K562 (cell line): ENCODE measurements around the gene ALPK1. TPM values are rescaled to one million over a fixed set of nuclear protein-coding genes. Genes with fewer than 3 reads are reported as not detected.
"Not testable (repeated sequence)": the region's sequence is repeated elsewhere in the genome, so short reads cannot be mapped to it uniquely, and the experiment has no call there.

Source experiments
- ATAC-seq: fragments of 200-7000 bp; cut with Tn5 transposase; 3 replicates; pipeline ENCODE4 v1.9.1; 2020; ENCODE audit warnings: moderate library complexity
- BruUV-seq: library from RNA; stranded (reverse); fragments of 400-500 nt; replicated peaks from 2 replicates; lab custom pipeline; 2021; lab: Mats Ljungman, UMichigan
- CTCF ChIA-PET: fragments of 300-600 bp; formaldehyde crosslinking; extraction: SDS; loops from one replicate; lab custom pipeline; 2021; ENCODE audit warnings: low intra/inter-chr PET ratio; lab: Yijun Ruan, JAX
- POLR2A ChIA-PET: fragments of 300-600, 350-650 bp; sonication (Branson Sonifier 250); formaldehyde crosslinking; extraction: SDS; loops from one replicate; lab custom pipeline; 2021; ENCODE audit warnings: antibody characterized with exemption, inconsistent platforms; lab: Yijun Ruan, JAX
- DNase-seq, 4 experiments: peaks; one replicate each; pipeline versions ENCODE4 v3.0.0 to v3.0.0-alpha.2; 2011 to 2018; ENCODE audit warnings: low spot score in 3 of 4, mixed read lengths in 3 of 4; ENCODE audit errors: extremely low read depth in 1 of 4
- FAIRE-seq: peaks from 2 replicates; lab custom pipeline; 2011; peaks lifted over from hg19 to GRCh38; lab: Jason Lieb, UNC
- H2AFZ ChIP-seq: 2 replicates; pipeline ENCODE4 v1.6.0; 2011; ENCODE audit warnings: low read depth, low read length, control low read depth, inconsistent platforms
- H3K27ac ChIP-seq: fragments of 200-600 bp; 3 replicates; pipeline ENCODE4 v1.8.0; 2011; ENCODE audit warnings: low read depth, mild to moderate bottlenecking, control low read depth, inconsistent platforms, low read length, moderate library complexity, mixed read lengths; ENCODE audit errors: extremely low read depth
- H3K27me3 ChIP-seq, 2 experiments: fragments of 300-600 bp in 1 of 2; 2 replicates in 1 of 2; 3 replicates in 1 of 2; pipeline versions ENCODE4 v1.6.0 to v1.8.0; 2011; ENCODE audit warnings: inconsistent platforms in 2 of 2, low read length in 2 of 2, mild to moderate bottlenecking in 1 of 2, mixed read lengths in 1 of 2, moderate library complexity in 1 of 2; ENCODE audit not compliant: control insufficient read depth in 2 of 2, insufficient read depth in 2 of 2
- H3K36me3 ChIP-seq: fragments of 300-600 bp; 3 replicates; pipeline ENCODE4 v1.8.0; 2011; ENCODE audit warnings: mild to moderate bottlenecking, low read length, inconsistent platforms; ENCODE audit not compliant: control insufficient read depth, insufficient read depth
- H3K4me1 ChIP-seq, 2 experiments: fragments of 200-600 bp in 1 of 2; replicated peaks in 1 of 2; 2 replicates in 1 of 2; 3 replicates in 1 of 2; pipeline versions ENCODE4 v1.5.1 to v1.8.0; 2011; ENCODE audit warnings: inconsistent platforms in 2 of 2, low read length in 2 of 2, mild to moderate bottlenecking in 1 of 2, mixed read lengths in 1 of 2, moderate library complexity in 1 of 2; ENCODE audit not compliant: control insufficient read depth in 2 of 2, insufficient read depth in 2 of 2
- H3K4me2 ChIP-seq: 2 replicates; pipeline ENCODE4 v1.6.1; 2011; ENCODE audit warnings: low read length, control low read depth, inconsistent platforms, mixed read lengths; ENCODE audit not compliant: insufficient read depth
- H3K4me3 ChIP-seq: fragments of 200-600 bp; sonication (generic), shearing (Covaris generic); 2 replicates; pipeline ENCODE4 v1.5.1; 2016; ENCODE audit warnings: control low read depth, inconsistent platforms
- H3K79me2 ChIP-seq: fragments of 200-600 bp; 3 replicates; pipeline ENCODE4 v1.8.0; 2011; ENCODE audit warnings: low read length, inconsistent platforms; ENCODE audit not compliant: control insufficient read depth, insufficient read depth
- H3K9ac ChIP-seq, 2 experiments: 2 replicates each; pipeline versions ENCODE4 v1.6.0 to v1.6.1; 2011; ENCODE audit warnings: low read depth in 2 of 2, low read length in 2 of 2, control low read depth in 1 of 2, inconsistent platforms in 1 of 2, mild to moderate bottlenecking in 1 of 2, mixed read lengths in 1 of 2; ENCODE audit not compliant: insufficient read depth in 1 of 2
- H3K9me1 ChIP-seq: one replicate; pipeline ENCODE4 v1.6.0; 2011; ENCODE audit warnings: inconsistent platforms, mild to moderate bottlenecking, low read length, moderate library complexity; ENCODE audit not compliant: control insufficient read depth, insufficient read depth
- H3K9me3 ChIP-seq: replicated peaks from 2 replicates; pipeline ENCODE4 v1.5.1; 2011; ENCODE audit warnings: low read depth, low read length, inconsistent platforms; ENCODE audit not compliant: control insufficient read depth, insufficient read depth
- H4K20me1 ChIP-seq: replicated peaks from 2 replicates; pipeline ENCODE4 v1.6.1; 2011; ENCODE audit warnings: low read length, inconsistent platforms, mixed read lengths; ENCODE audit not compliant: control insufficient read depth, insufficient read depth
- MAFK ChIP-seq: IDR thresholded peaks from 2 replicates; pipeline ENCODE4 v1.6.1; 2011; ENCODE audit warnings: low read length, improper control_type of control experiment
- MCM7 ChIP-seq, 2 experiments: fragments of 450-650 bp; IDR thresholded peaks; 2 replicates each; pipeline ENCODE4 v1.6.1; 2016 to 2018
- RFX1 ChIP-seq: fragments of 450-650 bp; IDR thresholded peaks from 2 replicates; pipeline ENCODE4 v1.6.1; 2016; ENCODE audit warnings: mild to moderate bottlenecking, moderate library complexity
- WGBS: fragments of 100-300 bp; shearing (Covaris generic); methylation state at CpG from one replicate; pipeline ENCODE4 v1.1.6; 2016; ENCODE audit warnings: low coverage, mixed read lengths; ENCODE audit not compliant: insufficient coverage; ENCODE audit errors: missing lambda C conversion rate; 5-methylcytosine and 5-hydroxymethylcytosine counted together
- in situ Hi-C: fragments of 300-500 bp; cut with MboI; formaldehyde crosslinking; loops from 4 replicates; pipeline ENCODE4 v1.15.0; 2018; ENCODE audit warnings: inconsistent platforms, mixed read lengths
- intact Hi-C: fragments of 100-400 bp; cut with micrococcal nuclease; formaldehyde crosslinking; loops from 2 replicates; pipeline ENCODE4 v1.14.2; 2022
- polyA plus RNA-seq, 8 experiments: library from polyadenylated mRNA; depleted of rRNA in 4 of 8; stranded (reverse) in 5 of 8; unstranded in 3 of 8; fragments of >200 nt; fragmentation: Nextera tagmentation in 2 of 8; fragmentation: Illumina TruSeq in 1 of 8; extraction: Ambion mirVana in 2 of 8; extraction: Trizol in 1 of 8; gene quantifications; 2 replicates each; pipeline versions ENCODE4 v1.2.1 to v1.2.3, GENCODE V29; 2011 to 2014; ENCODE audit warnings: inconsistent platforms in 1 of 8, missing spikeins in 1 of 8
- total RNA-seq, 7 experiments: library from RNA; depleted of rRNA in 6 of 7; stranded (reverse); fragments of >200 nt in 6 of 7; fragmentation: Illumina TruSeq in 2 of 7; extraction: Trizol in 2 of 7; gene quantifications; 2 replicates each; pipeline versions ENCODE4 v1.2.1 to v1.2.3, GENCODE V29; 2011 to 2021; ENCODE audit warnings: low replicate concordance in 1 of 7
- TF ChIP-seq, protein P1 (sequence below): conservative IDR thresholded peaks from 2 replicates; pipeline ENCODE4 v1.6.1; 2011; ENCODE audit warnings: low read depth, mild to moderate bottlenecking, low read length; ENCODE audit not compliant: control insufficient read depth

Gene ALPK1
- total and polyA plus RNA-seq, 9 of the 15 experiments (the other 6 are each of a cell fraction or from before 2014, with no cell fraction given): 2.3 to 6.9 (median 4.6) TPM

DNA sequence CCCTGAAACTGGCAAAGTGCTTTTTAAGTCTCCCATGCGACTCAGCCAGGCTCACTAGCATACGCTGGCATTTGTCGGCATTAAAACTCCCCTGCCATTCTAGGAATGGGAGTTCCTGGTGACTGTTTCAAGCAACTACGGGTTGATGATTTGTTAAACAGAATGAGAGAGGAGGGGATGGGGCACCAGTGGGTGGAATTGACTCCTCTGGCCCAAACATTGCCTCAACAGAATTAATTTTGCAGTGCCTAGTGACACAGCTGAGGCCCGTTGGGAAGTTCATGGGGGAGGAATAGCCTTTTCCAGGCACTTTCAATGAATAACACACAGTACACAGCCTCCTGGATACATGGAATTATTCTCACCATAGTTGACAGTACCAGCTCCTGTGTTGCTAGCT is 188.8 kb downstream of the ALPK1 start:
- H3K4me3 ChIP-seq: no peak overlapping the region
- BruUV-seq: no TSS peak
- no peaks in the 10 kb centered on the region for H3K36me3 ChIP-seq
- intact Hi-C loops (no loop called here), in situ Hi-C loops (no loop called here)
- CTCF ChIA-PET: no interaction called here
- POLR2A ChIA-PET: interaction anchor here (0.6 kb wide), 1 partner anchor 62 kb away, joined by 3 read pairs; no protein-coding TSS in a partner anchor
- H3K79me2 ChIP-seq: no peaks in the 10 kb centered on the region
- no peak for ATAC-seq
- FAIRE-seq: no peak
- H3K9me3 ChIP-seq: no peaks in the 10 kb centered on the region
- H3K9ac ChIP-seq: no peak overlapping the region
- H2AFZ ChIP-seq: no peak overlapping the region
- DNase-seq: no peak
- 6% methylated on average over 5 of the region's 5 CpGs for WGBS
- H3K9me1 ChIP-seq: no peaks in the 10 kb centered on the region
- no peak overlapping the region for H3K27ac ChIP-seq
- TF ChIP-seq MCM7 (IDR thresholded peaks at IDR 0.05): no peak
- TF ChIP-seq MAFK: no peak
- no peak for TF ChIP-seq RFX1
- TF ChIP-seq, protein P1, sequence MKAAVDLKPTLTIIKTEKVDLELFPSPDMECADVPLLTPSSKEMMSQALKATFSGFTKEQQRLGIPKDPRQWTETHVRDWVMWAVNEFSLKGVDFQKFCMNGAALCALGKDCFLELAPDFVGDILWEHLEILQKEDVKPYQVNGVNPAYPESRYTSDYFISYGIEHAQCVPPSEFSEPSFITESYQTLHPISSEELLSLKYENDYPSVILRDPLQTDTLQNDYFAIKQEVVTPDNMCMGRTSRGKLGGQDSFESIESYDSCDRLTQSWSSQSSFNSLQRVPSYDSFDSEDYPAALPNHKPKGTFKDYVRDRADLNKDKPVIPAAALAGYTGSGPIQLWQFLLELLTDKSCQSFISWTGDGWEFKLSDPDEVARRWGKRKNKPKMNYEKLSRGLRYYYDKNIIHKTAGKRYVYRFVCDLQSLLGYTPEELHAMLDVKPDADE: no peak
- H4K20me1 ChIP-seq: no peaks in the 10 kb centered on the region
- no peaks in the 10 kb centered on the region for H3K27me3 ChIP-seq
- no peaks in the 10 kb centered on the region for H3K4me1 ChIP-seq
- no peak overlapping the region for H3K4me2 ChIP-seq

GRCh38 chr4:112490808-112491207 is 193.6 kb downstream of the ALPK1 start:
- H4K20me1 ChIP-seq, H3K9me3 ChIP-seq, BruUV-seq, H3K4me3 ChIP-seq, H3K79me2 ChIP-seq, CTCF ChIA-PET, in situ Hi-C loops, ATAC-seq, H3K9ac ChIP-seq, H3K36me3 ChIP-seq, FAIRE-seq, H3K9me1 ChIP-seq, H3K27ac ChIP-seq, H3K27me3 ChIP-seq, H2AFZ ChIP-seq, H3K4me1 ChIP-seq, H3K4me2 ChIP-seq, DNase-seq, intact Hi-C loops, POLR2A ChIA-PET: not testable (repeated sequence)
- WGBS: 7% methylated on average over 2 of the region's 3 CpGs

Other genes with a start within 250 kb of the ALPK1 start
- gene FAM241A, start 151.9 kb upstream of the ALPK1 start, total RNA-seq (2014; rRNA removed): 5.1 and 5.3 TPM in 2 replicates
- 5.8 and 7.4 TPM in 2 replicates for gene FAM241A, start 151.9 kb upstream of the ALPK1 start, total RNA-seq (2014; rRNA removed; fragmentation: Illumina TruSeq; extraction: Trizol)
- 4.0 and 4.4 TPM in 2 replicates for gene FAM241A, start 151.9 kb upstream of the ALPK1 start, total RNA-seq (2015; rRNA removed; fragmentation: Illumina TruSeq; extraction: Trizol)
- gene FAM241A, start 151.9 kb upstream of the ALPK1 start, total RNA-seq (2021): 5.0 and 5.4 TPM in 2 replicates
- 3.2 and 3.7 TPM in 2 replicates for gene FAM241A, start 151.9 kb upstream of the ALPK1 start, polyA plus RNA-seq (2011; rRNA removed)
- 7.4 and 8.5 TPM in 2 replicates for gene FAM241A, start 151.9 kb upstream of the ALPK1 start, polyA plus RNA-seq (2014; fragmentation: Illumina TruSeq; extraction: Trizol)
- 1 to 10 TPM; 2.3 TPM for gene FAM241A, start 151.9 kb upstream of the ALPK1 start, polyA plus RNA-seq (2014; fragmentation: Nextera tagmentation; extraction: Ambion mirVana)
- gene FAM241A, start 151.9 kb upstream of the ALPK1 start, polyA plus RNA-seq (2014; rRNA removed): 7.0 and 7.1 TPM in 2 replicates
- gene AP1AR, start 65.6 kb upstream of the ALPK1 start, total RNA-seq (2014; rRNA removed): 12.2 and 14.7 TPM in 2 replicates
- 18.4 and 20.4 TPM in 2 replicates for gene AP1AR, start 65.6 kb upstream of the ALPK1 start, total RNA-seq (2014; rRNA removed; fragmentation: Illumina TruSeq; extraction: Trizol)
- gene AP1AR, start 65.6 kb upstream of the ALPK1 start, total RNA-seq (2015; rRNA removed; fragmentation: Illumina TruSeq; extraction: Trizol): 20.2 and 20.7 TPM in 2 replicates
- 14.0 and 20.0 TPM in 2 replicates for gene AP1AR, start 65.6 kb upstream of the ALPK1 start, total RNA-seq (2021)
- 9.4 and 11.3 TPM in 2 replicates for gene AP1AR, start 65.6 kb upstream of the ALPK1 start, polyA plus RNA-seq (2011; rRNA removed)
- gene AP1AR, start 65.6 kb upstream of the ALPK1 start, polyA plus RNA-seq (2014; fragmentation: Illumina TruSeq; extraction: Trizol): 11.3 and 11.6 TPM in 2 replicates
- 1 to 10 TPM; 2.6 to 2.7 TPM for gene AP1AR, start 65.6 kb upstream of the ALPK1 start, polyA plus RNA-seq (2014; fragmentation: Nextera tagmentation; extraction: Ambion mirVana)
- 14.6 and 16.5 TPM in 2 replicates for gene AP1AR, start 65.6 kb upstream of the ALPK1 start, polyA plus RNA-seq (2014; rRNA removed)
- 4.2 and 5.5 TPM in 2 replicates for gene TIFA, start 11.5 kb upstream of the ALPK1 start, total RNA-seq (2014; rRNA removed)
- 8.2 and 10.8 TPM in 2 replicates for gene TIFA, start 11.5 kb upstream of the ALPK1 start, total RNA-seq (2014; rRNA removed; fragmentation: Illumina TruSeq; extraction: Trizol)
- gene TIFA, start 11.5 kb upstream of the ALPK1 start, total RNA-seq (2015; rRNA removed; fragmentation: Illumina TruSeq; extraction: Trizol): 5.5 and 5.6 TPM in 2 replicates
- gene TIFA, start 11.5 kb upstream of the ALPK1 start, total RNA-seq (2021): 7.8 and 9.4 TPM in 2 replicates
- gene TIFA, start 11.5 kb upstream of the ALPK1 start, polyA plus RNA-seq (2011; rRNA removed): 5.2 and 6.6 TPM in 2 replicates
- 4.7 and 6.1 TPM in 2 replicates for gene TIFA, start 11.5 kb upstream of the ALPK1 start, polyA plus RNA-seq (2014; fragmentation: Illumina TruSeq; extraction: Trizol)
- gene TIFA, start 11.5 kb upstream of the ALPK1 start, polyA plus RNA-seq (2014; fragmentation: Nextera tagmentation; extraction: Ambion mirVana): 1 to 10 TPM; 1.7 to 2.0 TPM
- gene TIFA, start 11.5 kb upstream of the ALPK1 start, polyA plus RNA-seq (2014; rRNA removed): 3.0 and 6.6 TPM in 2 replicates
- not detected in 2 replicates for gene NEUROG2, start 218.8 kb downstream of the ALPK1 start, total RNA-seq (2014; rRNA removed)
- not detected in 2 replicates for gene NEUROG2, start 218.8 kb downstream of the ALPK1 start, total RNA-seq (2014; rRNA removed; fragmentation: Illumina TruSeq; extraction: Trizol)
- not detected in 2 replicates for gene NEUROG2, start 218.8 kb downstream of the ALPK1 start, total RNA-seq (2015; rRNA removed; fragmentation: Illumina TruSeq; extraction: Trizol)
- 0.07 TPM in 1 of 2 replicates, not detected in the other for gene NEUROG2, start 218.8 kb downstream of the ALPK1 start, total RNA-seq (2021)
- gene NEUROG2, start 218.8 kb downstream of the ALPK1 start, polyA plus RNA-seq (2011; rRNA removed): 0.04 TPM in 1 of 2 replicates, not detected in the other
- gene NEUROG2, start 218.8 kb downstream of the ALPK1 start, polyA plus RNA-seq (2014; fragmentation: Illumina TruSeq; extraction: Trizol): not detected in 2 replicates
- not detected for gene NEUROG2, start 218.8 kb downstream of the ALPK1 start, polyA plus RNA-seq (2014; fragmentation: Nextera tagmentation; extraction: Ambion mirVana)
- gene NEUROG2, start 218.8 kb downstream of the ALPK1 start, polyA plus RNA-seq (2014; rRNA removed): 0.04 and 0.07 TPM in 2 replicates